Central memory CD4-positive, alpha-beta T cell (primary cell): ENCODE measurements around the gene DDC.

Experiments
- DNase-seq: peaks from one replicate; pipeline ENCODE4 v3.0.0; 2022

Gene DDC

DNA sequence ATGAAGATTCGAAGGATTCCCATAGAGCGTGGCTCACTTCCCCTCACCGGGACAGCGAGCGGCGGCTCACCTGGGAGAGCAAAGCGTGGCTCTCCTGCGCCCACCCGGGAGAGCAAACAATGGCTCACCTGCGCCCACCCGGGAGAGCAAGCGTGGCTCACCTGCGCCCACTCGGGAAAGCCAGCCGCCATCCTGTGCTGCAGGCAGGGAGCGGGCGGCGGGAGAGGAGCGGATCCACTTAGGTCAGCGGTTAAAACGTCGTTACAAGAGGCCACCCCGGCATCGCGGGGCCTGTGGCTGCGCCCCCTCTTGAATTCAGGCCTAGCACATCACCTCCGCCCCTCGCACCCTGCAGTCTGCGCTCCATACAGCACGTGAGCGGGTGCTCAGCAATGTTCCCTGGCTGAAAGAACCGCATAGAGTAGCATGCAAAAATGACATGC lies 114.6 kb downstream of the DDC start:
- no peak for DNase-seq

- peak; percentile 82 for DNase-seq
Observed at GRCh38 chr7:50449881-50450589, 115.2 kb downstream of the DDC start, which contains the start of gene FIGNL1. Gene FIGNL1 (minus strand): TSS chr7:50450350. CDS start chr7:50447287, 3,063 bp downstream.

- no peak for DNase-seq
Observed at GRCh38 chr7:50449501-50449880, 115.7 kb downstream of the DDC start.

DNA sequence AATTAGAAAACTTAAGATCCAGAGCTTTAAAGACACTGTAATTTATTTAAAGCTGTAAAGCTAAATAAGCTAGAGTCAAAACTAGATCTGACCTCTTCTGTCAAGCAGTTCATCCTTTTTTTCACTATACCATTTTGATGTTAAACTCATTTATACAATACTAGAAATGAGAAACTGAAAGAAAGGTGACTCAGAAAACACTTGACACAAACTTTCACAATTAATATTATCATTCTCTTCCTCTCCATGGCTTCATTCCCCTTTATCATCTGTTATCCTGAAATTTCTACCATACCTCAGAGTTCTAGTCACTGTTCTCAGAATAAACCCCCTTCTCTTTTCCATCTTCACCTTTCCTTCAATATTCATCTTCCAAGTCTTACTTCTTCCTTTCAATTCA lies 116.4 kb downstream of the DDC start:
- no peak for DNase-seq

DNA sequence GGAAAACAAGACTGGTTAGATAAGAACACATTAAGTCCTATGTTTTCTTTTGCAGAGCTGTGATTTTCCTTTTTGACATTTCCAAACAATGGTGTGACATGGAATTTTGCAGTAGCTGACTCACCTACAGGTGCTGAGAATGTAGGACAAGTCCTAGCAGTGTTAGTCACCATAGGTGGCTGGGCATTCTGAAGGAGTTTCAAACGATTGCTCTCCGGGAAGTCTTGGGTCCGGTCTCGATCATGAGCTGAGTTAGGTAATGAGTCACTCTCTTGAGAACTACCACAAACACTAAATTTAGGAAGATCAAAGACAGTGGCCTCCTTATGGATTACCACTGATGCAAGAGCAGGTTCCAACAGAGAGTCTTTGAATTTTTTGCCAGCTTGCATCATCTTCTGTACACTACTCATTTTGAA lies 118.7 kb downstream of the DDC start:
- DNase-seq, result no peak

DNA sequence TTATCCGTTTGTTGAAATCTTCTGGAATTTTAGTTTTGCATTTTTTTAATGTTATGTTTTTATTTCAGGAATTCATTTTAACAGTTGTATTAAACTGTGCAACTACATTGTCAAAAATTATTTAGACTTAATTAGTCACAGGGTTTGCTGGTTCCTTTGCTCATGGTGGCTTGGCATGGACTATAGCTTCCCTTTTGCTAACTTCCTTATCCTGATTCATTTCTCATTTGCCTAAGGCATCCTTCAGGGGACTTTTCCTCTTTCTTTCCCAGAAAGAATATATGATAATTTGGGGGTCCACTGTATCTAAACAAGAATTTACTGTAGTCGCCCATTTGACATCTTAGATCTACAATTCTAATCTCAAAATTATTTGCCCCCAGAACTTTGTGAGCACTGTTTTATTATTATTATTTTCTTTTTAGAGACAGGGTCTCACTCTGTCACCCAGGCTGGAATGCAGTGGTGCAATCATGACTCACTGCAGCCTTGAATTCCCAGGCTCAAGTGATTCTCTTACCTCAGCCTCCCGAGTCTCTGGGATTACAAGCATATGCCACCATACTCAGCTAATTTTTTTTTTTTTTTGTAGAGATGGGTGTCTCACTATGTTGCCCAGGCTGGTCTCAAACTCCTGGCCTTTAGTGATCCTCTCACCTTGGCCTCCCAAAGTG lies 128.9 kb downstream of the DDC start:
- DNase-seq, result no peak

DNA sequence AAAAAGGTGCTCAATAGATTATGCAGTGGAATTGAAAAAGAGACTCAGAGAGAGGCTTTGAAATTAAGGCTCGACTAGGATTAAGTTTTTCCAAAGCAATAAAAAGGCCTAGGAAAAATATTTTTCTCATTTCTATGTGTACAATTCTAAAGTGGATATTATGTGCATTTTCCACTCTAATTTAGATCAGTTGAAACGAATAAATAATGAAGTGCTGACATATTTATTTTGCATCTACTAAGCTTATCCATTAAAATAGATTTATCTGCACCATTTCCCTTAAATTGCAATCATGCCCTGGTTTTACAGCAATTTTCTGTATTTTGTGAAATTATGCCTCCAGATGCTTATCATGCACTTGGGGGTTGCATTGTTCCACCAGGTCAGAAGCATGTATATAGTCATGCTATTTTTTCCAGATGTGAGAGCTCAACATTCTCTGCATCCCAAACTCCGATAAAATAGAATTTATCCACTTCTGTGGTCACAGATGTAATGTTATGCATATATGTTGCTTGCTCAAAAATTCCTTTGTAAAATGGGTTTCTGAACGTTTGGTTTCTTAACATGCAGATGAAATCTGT lies 133.4 kb downstream of the DDC start:
- no peak for DNase-seq

DNA sequence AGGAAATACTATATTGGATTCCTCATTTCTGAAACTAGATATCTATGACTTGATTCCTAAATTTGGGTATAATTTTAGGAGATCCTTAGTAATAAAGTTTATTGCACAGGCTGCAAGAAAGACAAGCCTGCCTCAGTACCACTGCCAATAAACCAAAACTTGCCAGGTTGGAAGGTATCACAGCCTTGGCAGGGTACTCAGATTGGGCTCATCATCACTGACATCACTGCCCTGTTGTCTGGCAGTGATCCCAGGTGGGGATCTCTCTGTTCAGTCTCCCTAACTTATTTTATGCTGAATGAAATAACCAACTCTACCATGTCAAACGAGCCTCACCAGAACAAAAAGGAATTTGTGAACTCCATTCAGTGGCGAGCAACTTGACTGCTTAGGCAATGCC lies 133.9 kb downstream of the DDC start:
- no peak for DNase-seq

DNA sequence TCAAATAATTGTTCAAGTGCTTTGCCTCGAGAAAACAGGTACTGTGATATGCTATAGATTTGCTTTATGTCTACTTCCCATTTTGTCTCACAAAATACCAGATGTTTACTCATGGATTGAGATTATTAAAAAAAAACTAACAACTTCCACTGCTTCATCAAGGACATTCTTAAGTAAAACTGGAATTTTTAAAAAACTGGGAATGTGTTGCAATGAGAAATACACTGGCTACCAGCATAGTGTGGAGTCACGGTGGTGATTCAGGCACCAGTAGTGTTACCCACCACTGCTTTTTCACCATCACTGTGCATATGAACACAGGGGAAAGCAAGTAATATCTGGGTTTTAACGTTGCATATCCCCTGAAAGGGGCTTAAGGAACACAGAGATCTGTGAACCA lies 136.3 kb downstream of the DDC start:
- no peak for DNase-seq

DNA sequence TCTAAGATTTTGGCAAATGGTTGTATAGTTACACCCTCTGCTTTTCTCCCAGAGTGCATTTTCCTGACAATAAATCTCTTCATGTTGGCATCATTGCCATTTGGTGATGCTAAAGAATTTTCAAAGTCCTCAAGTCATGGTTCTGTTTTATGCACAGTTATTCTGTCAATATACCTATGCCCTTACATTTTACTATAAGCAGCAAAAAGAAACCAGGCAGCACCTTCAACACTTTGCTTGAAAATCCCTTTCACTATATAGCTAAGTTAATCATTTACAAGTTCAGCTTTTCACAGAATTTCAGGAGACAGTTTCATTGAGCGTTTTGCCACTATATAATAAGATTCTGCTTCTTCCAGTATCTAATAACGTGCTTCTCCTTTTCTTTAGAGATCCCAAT lies 137.7 kb downstream of the DDC start:
- DNase-seq, result no peak

DNA sequence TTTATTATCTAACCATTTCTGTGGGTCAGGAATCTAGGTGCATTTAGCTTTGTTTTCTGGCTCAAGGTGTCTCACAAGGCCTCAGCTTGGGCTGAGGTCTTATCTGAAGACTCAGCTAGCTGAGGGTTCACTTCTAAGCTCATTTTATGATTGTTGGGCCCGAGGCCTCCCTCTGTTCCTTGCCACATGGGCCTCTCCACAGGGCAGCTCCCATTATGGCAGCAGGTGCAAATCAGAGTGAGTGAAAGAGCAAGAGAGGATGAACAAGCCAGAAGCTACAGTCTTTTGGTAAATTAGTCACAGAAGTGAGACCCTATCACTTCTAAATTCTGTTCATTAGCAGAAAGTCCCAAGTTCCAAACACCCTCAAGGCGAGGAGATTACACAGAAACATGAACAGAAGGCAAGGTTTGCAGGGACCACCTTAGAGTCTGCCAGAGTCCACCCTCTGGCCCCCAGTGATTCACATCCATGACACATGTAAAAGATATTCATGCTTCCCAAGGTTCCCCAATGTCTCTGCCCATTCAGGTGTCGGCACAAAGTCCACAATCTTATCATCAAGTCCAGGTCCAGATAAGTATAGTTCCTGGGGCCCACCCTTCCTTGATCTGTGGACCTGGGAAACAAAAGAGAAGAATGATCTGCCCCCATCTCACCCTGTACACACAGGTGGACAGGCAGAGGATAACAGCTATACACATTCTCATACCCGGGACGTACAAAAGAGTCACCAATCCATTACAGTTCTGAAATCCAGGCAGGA lies 138.7 kb downstream of the DDC start:
- no peak for DNase-seq

- DNase-seq, result no peak
Observed at GRCh38 chr7:50425318-50425717, 139.9 kb downstream of the DDC start.

GRCh38 chr7:50423860-50424259 lies 141.3 kb downstream of the DDC start:
- DNase-seq, result no peak

GRCh38 chr7:50422858-50423257 lies 142.3 kb downstream of the DDC start:
- no peak for DNase-seq

- DNase-seq, result no peak
Observed at GRCh38 chr7:50421043-50421442, 144.2 kb downstream of the DDC start.

- no peak for DNase-seq
Observed at GRCh38 chr7:50418526-50419290, 146.5 kb downstream of the DDC start.

GRCh38 chr7:50418086-50418515 lies 147.1 kb downstream of the DDC start:
- DNase-seq, result peak; percentile 57

GRCh38 chr7:50416527-50417182 lies 148.6 kb downstream of the DDC start:
- DNase-seq, result no peak

DNA sequence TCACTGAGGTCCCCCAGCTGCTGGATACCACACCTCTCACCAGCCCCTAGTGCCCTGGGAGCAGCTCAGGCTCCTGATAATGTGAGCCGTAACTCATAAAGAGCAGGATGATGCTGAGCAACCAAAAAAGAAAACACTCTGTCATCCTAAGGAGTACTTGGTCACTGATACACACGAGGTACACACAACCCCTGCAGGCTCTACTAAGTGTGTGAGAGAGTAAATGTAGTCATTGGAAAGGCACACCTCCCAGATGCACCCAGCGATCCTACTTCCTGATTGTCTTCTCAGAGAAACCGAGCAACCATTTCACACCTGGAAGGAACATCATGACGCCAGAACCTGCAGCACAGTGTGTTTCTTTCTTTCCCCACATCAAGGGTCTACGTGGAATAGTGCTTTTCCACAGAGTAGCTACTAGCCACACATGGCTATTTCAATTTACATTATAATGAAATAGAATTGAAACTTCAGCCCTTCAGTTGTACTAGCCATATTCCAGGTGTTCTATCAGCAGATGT lies 149.3 kb downstream of the DDC start:
- no peak for DNase-seq

DNA sequence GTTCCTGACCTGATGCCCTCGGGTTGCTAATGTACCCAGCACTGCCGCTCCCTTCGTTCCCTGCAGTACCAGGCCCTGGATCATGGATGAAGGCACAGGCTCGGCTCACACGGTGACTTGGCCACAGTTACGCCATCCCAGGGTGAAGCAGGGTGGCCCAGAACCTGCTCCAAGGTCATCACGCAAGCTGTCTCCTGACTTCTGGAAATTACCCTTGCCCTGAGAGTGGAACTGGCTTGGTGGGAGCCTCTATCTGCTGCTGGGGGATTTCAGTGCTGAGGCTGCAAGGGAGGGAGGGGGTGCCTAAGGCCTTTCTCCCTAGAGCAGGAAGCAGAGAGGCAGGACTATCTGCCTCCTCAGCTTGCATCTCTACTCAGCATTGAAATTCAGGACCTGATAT lies 151.6 kb downstream of the DDC start:
- DNase-seq, result no peak

DNA sequence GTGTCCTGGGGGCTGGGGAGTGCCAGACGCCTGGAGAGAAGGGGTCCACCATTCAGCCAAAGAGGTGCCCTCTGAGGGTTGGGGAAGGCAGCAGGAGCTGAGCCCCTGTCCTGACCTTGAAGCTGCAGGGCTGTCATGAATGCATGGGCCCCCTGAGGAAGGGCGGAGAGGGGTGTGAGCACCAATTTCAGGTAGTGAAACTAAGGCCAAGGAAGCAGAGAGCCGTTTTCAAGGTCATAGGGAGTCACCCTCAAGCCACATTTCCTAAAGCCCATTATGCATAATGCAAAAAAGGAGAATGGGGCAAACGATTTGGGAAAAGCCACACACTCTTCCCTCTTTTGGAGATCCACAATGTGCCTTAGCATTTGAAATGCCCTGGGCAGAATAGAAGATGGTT lies 152.2 kb downstream of the DDC start:
- no peak for DNase-seq

DNA sequence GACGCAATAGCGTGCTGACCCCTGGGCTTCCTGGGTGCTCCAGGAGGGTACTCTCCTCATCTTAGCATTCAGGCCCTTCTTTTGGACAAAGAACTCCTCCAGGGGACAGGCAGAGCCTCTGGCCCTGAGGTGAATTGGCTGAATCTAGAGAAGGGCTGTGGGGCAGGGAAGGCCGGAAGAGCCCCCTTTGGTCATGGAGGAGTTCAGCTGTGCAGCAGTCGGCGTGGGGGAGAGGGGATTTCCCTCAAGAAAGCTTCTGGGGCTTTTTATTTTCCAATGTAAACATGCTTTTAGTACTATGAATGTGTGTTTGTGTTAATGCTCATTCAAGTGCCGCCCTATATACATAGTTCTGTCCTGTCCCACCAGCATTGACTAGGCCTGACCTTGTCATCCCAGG lies 153.9 kb downstream of the DDC start:
- DNase-seq, result no peak
